Stimulated activated CD4-positive, alpha-beta T cell treated with anti-CD3 and anti-CD28 coated beads, Interleukin-4, amount 100 ng/mL, for 4 hours (primary cell): Measurements from ENCODE around the gene SIX6.
"Not testable (repeated sequence)": the region's sequence is repeated elsewhere in the genome, so short reads cannot be mapped to it uniquely, and the experiment has no call there.

Experiments
- DNase-seq, 2 experiments: peaks; one replicate each; pipeline ENCODE4 v3.0.0-alpha.2; 2020

Gene SIX6

GRCh38 chr14:60508707-60509437, at the start of gene SIX6:
TSS of gene SIX6 (plus strand) at chr14:60509146. CDS start at chr14:60509399, 253 bp downstream.
- DNase-seq: no peak

GRCh38 chr14:60480248-60480647, 28.7 kb upstream of the SIX6 start:
- DNase-seq: not testable (repeated sequence)

DNA sequence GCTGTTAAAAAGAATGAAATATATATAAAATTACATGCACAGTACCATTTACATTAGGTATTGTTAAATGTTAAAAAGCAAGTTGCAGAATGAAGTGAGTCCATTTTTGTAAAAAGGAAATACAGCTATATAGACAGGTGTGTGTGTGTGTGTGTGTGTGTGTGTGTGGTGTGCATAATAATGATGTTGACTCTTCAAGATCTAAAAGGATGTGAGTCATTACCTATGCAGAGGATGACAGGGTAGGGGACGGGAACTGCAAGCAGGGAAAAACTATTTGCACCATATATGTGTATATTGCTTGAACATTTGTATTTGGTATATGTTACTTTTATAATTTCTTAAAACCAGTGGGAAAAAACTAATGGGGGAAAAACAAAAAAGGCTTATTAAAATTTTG, 26.2 kb upstream of the SIX6 start:
- no peak for DNase-seq

DNA sequence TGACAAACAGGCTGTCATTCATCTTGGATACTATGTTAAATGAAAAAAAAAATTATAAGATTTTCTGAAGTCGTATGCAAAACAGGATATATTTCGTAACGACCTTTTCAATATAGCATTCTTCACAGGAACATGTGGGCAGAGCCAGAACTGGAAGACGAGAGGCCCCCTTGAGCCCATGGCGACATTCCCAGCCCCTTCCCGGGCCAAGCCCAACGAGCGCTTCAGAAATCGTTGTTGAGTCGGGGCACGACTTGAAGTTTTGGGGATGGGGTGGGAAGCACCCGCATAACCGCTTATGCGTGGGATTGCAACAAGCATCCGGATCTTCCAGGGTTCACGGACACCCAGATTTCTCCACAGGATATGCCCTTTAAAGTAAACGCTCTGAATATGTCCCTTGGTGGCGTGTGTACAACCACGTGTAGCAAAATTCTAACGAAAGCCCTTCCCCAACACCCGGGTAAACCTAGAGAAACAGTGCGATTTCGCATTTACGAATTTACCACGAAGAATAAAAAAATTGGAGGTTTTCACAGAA, 23.8 kb upstream of the SIX6 start:
- no peak for DNase-seq

DNA sequence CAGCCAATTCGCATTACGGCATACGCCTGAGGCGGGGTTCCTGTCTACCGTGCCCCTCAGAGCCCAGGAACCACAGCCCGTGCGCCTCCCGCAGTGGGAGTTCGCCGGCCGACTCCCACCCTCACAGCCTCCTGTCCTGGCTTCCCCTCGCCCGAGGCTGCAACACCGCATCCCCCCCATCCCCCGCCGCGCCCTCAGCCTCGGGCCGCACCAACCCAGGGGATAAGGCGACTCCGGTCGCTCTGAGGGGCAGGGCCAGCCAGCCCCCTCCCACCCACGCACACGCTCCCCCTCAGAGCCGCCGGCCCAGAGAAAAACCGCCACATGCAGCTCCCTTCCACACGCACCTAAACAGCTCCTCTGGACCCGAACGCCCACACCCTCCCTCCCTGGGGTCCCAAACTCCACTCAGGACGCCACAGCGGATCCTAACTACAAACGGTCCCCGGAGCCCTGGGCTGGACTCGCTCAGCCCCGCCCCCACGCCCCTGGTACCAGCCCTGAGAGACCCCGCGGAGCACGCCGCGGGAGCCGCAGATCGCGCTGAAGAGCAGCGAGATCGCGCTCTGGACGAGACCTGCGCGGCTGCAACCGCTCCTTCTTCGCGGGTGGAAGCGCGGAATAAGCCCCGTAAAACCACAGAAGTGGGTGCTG, 23.2 kb upstream of the SIX6 start, which contains the start of gene C14orf39:
Gene C14orf39 (minus strand): TSS at position 466 of the 654 bp plus-strand sequence. CDS start 985 bp downstream, outside the sequence.
- no peak for DNase-seq

DNA sequence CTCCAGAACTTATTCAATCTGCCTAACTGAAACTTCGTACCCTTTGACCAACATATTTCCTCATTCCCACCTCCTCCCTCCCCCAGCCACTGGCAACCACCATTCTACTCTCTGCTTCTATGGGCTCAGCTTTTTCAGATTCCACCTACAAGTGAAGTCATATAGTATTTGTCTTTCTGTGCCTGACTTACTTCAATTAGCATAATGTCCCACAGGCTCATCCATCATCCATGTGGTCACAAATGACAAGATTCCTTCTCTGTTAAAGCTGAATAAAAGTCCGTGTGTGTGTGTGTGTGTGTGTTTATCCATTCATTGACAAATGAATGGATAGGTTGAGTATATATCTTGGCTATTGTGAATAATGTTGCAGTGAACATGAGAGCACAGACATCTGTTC, 21.7 kb upstream of the SIX6 start:
- no peak for DNase-seq

DNA sequence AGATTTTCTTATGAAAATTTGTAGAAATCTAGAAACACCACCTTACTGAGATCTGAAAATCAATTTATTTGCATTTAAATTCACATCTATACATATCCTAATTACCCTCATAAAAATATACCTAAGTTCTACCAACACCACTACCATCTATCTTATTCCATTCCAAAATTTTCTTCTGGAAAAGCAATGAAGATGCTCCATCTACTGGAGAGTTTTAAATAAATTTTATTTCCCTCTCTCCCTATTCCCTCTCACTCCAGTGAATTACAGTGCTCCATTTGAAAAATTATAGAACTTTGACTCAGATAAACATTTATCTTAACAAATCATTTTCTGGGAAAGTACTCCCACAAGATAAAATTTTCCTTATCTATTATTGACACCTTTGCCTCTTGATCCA, 20.8 kb upstream of the SIX6 start:
- no peak for DNase-seq

GRCh38 chr14:60490270-60490669, 18.7 kb upstream of the SIX6 start:
- no peak for DNase-seq

DNA sequence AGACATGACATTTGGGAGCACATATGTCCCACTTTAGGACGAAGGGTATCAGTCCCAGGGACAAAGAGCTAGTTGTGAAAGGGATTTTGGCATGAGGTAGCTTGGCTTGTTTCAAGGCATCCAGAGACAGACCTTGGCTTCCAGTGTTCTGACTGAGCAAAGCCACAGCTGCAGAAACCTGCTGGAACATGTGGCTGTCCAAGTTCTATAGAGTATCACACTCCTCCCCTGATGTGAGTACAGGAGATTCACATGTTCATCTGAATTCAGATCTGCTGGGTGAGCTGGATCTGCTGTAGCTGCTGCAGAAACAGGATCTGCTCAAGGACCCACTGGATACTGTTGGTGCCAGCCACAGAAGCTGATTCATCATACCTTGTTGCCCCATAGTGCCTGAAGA, 13.0 kb upstream of the SIX6 start:
- no peak for DNase-seq

- no peak for DNase-seq
These were observed 6.4 kb upstream of the SIX6 start for GRCh38 chr14:60502541-60502940.

GRCh38 chr14:60505448-60505847, 3.5 kb upstream of the SIX6 start:
- DNase-seq: no peak

GRCh38 chr14:60506010-60506409, 2.9 kb upstream of the SIX6 start:
- no peak for DNase-seq

- no peak for DNase-seq
These were observed 2.4 kb upstream of the SIX6 start for GRCh38 chr14:60506462-60506984.

GRCh38 chr14:60506985-60507829, 1.7 kb upstream of the SIX6 start:
- no peak for DNase-seq

GRCh38 chr14:60508363-60508706, 611 bp upstream of the SIX6 start:
- no peak for DNase-seq

GRCh38 chr14:60509438-60510253, 700 bp downstream of the SIX6 start:
- DNase-seq: no peak

GRCh38 chr14:60510254-60510950, 1.5 kb downstream of the SIX6 start:
- DNase-seq: no peak

DNA sequence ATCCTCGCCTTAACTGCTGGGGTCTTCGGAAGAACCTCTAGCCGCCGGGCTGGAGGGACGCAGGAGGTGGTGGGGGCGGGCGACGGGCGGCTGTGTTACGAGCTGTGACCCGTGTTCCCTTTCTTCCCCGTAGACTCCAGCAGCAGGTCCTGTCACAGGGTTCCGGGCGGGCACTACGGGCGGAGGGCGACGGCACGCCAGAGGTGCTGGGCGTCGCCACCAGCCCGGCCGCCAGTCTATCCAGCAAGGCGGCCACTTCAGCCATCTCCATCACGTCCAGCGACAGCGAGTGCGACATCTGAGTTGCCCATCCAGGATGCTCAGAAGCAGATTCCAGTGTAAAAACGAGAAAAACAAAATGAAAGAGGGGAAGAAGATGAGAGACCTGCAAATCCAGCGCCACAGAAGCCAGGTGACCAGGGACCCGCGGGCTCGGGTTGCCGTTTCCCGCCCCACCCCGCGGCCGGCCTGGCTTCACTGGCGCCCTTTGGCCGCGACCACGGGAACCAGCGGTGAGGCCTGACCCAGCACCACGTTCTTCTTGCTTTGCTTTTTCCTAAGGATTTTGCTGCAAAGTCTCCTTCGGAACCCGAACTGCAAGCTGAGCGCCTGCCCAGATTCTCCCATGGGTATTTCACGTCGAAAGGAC, 2.1 kb downstream of the SIX6 start:
- no peak for DNase-seq

- DNase-seq: no peak
These were observed 3.2 kb downstream of the SIX6 start for GRCh38 chr14:60512126-60512525.

DNA sequence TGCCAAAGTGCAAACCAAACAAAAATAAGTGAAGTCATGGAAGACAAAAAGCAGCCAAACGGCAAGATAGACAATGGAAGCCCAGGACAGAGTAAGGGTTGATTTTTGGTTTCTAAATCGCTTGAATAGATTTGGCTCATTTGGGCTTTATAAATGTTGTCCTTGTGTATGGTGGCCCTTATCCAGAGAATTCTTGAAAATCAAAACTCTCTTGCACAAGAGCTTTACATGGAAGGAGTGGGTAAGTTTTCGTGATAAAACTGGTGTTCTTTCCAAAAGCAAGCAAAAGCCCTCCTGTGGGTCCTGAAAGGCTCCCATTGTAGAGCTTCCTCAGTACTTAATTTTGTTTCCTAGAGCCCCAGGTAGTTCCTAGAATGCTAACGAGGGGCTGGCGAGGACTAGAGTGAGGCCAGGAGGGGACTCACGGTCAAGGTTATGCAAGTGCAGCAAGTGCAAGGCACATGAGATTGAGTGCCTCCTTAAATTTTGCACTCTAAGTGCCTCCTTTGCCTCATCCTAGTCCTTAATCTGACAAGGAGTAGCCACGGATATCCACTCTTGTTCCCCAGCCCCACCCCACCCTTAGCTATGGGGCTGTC, 4.1 kb downstream of the SIX6 start:
- no peak for DNase-seq

DNA sequence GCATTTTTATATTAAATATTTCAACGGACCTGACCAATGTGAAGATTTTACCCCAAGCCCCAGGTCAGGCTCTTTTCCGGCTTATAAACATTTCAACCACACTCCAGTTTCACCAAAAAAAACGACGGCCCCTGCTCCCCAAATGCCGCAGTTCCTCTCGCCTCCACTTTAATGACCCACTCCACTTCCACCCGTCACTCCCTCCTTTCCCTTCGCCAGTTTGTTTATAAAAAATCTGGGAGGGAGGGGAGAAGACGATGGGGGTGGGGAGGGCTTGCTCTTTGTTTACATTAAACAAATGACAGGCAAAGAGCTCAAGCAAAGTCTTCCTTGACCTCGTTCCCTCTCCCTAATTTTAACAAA, 5.4 kb downstream of the SIX6 start:
- no peak for DNase-seq
